GM12801 (cell line): ENCODE results near the gene PNPLA2.

Experiments
- CTCF ChIP-seq: IDR thresholded peaks from one replicate; pipeline ENCODE4 v1.5.1; 2011; ENCODE audit warnings: control low read depth; ENCODE audit not compliant: insufficient read length; ENCODE audit errors: extremely low read depth

Gene PNPLA2

GRCh38 chr11:812390-812789 is 6.3 kb upstream of the PNPLA2 start:
- no peak for TF ChIP-seq CTCF

- no peak for TF ChIP-seq CTCF
These were observed 5.7 kb upstream of the PNPLA2 start for GRCh38 chr11:813072-813455.

GRCh38 chr11:813456-814096 is 5.1 kb upstream of the PNPLA2 start:
- no peak for TF ChIP-seq CTCF

GRCh38 chr11:815675-816432 is 2.9 kb upstream of the PNPLA2 start:
- no peak for TF ChIP-seq CTCF

- no peak for TF ChIP-seq CTCF
These were observed 2.3 kb upstream of the PNPLA2 start for GRCh38 chr11:816433-816779.

GRCh38 chr11:819129-819931 is 616 bp downstream of the PNPLA2 start:
- no peak for TF ChIP-seq CTCF

- TF ChIP-seq CTCF: no peak
These were observed 1.4 kb downstream of the PNPLA2 start for GRCh38 chr11:819943-820649.
